ENCODE results near the gene AAK1.
"Not testable (repeated sequence)": the region's sequence is repeated elsewhere in the genome, so short reads cannot be mapped to it uniquely, and the experiment has no call there.

The AAK1 gene

DNA sequence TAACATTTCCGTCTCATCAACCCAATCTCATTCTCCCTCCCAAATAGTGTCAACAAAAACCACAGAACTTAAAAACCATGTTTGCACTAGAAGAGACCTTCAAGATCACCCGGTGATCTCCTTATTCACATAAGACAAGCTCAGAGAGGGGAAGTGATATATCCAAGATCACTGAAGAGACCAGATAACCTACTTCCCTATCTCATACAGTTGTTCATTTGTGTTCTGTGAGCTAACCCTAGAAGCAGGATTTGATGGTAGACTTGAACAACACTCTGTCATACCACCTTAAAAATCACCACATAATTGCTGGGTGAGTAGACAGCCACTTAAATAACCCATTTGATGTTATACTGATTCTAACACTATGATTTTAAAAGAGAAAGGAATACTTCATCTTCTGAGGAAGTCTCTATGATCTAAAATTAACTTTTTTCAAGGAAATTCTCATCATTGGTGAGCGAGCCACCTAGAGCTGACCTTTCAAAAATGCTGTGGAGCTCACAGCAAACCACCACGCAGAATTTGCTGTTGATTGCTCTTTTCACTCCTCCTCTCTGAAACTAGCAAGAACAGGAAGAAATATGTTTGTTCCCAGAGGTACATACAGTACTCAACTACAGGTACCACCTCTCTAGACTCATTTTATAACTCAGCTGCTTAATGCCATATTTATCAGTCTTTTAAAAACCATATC lies 15.1 kb downstream of the AAK1 start:
- H3K4me3 ChIP-seq: no peak overlapping the region
- H3K4me2 ChIP-seq: peak overlapping the region; percentile 42
- peaks cover 24% of the 10 kb centered on the region for H4K20me1 ChIP-seq
- no peak for TF ChIP-seq Cebpa-rat (IDR thresholded peaks at IDR 0.05)
- H3K36me3 ChIP-seq: peaks cover 41% of the 10 kb centered on the region
- no peak overlapping the region for H3K27ac ChIP-seq
- H3K9ac ChIP-seq: no peak overlapping the region
- peaks cover 35% of the 10 kb centered on the region for H3K4me1 ChIP-seq
- no peaks in the 10 kb centered on the region for H3K27me3 ChIP-seq
- H3K9me3 ChIP-seq: peaks cover 15% of the 10 kb centered on the region

DNA sequence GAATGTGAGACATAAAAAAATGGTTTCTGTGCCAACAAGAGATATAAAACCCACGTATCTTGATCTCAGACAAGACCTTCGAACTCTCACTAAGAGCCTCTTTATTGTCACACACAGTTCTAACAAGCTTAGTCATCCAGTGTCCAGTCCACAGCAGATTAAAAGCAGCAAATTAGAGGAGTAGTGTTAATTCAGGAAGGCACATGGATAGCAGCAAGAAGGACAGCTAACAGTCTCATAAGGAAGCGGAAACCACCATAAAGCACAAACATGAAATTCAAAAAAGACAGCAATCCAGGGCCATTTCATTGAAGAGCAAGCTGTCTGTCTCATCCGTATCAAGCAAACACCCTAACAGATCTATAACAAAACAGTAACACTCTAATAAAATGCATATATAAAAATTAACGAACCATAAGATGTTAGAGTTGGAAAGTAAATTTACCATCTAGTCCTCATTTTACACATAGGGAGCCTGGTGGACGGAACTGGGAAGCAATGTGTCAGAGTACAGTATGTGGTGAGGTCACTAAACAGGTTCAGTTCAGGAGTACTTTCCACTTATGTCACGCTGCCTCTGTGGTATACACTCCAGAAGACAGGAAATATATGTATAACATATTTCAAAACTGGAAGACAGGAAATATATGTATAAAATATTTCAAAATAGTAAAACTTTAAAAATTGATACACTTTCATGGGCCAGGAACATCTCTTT lies 18.3 kb downstream of the AAK1 start:
- Histone ChIP-seq H3K4me2 (no peak overlapping the region), H3K4me3 (no peak overlapping the region), H3K4me1 (peaks cover 41% of the 10 kb centered on the region), H3K36me3 (peaks cover 43% of the 10 kb centered on the region), H3K9ac (no peak overlapping the region), H3K9me3 (peaks cover 35% of the 10 kb centered on the region), H3K27ac (no peak overlapping the region), H4K20me1 (peaks cover 12% of the 10 kb centered on the region), H3K27me3 (no peaks in the 10 kb centered on the region)
- TF ChIP-seq Cebpa-rat (IDR thresholded peaks at IDR 0.05): no peak

GRCh38 chr2:69624611-69625010 lies 18.9 kb downstream of the AAK1 start:
- no peak for TF ChIP-seq Cebpa-rat (IDR thresholded peaks at IDR 0.05)
- peaks cover 48% of the 10 kb centered on the region for H3K4me1 ChIP-seq
- no peak overlapping the region for H3K27ac ChIP-seq
- no peak overlapping the region for H3K4me3 ChIP-seq
- H3K4me2 ChIP-seq: no peak overlapping the region
- H3K36me3 ChIP-seq: peaks cover 43% of the 10 kb centered on the region
- H3K27me3 ChIP-seq: no peaks in the 10 kb centered on the region
- peaks cover 18% of the 10 kb centered on the region for H4K20me1 ChIP-seq
- H3K9me3 ChIP-seq: peaks cover 35% of the 10 kb centered on the region
- H3K9ac ChIP-seq: no peak overlapping the region

DNA sequence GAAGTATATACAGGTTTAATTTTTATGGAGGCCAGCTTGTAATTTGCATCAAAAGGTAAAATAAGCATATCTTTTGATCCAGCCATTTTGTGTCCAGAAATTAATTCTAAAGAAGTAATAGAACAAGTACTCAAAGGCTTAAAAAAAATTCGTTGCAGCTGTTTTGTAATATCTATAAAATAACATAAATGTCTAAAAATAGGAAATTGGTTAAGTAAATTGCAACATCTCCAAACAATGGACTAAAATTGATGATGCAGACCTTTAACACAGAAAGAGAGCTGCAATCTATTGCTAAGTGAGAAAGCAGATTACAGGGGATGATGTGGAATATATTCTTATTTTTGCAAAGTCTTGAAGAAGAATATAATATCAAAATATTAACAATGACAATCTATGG lies 19.4 kb downstream of the AAK1 start:
- H3K9ac ChIP-seq: no peak overlapping the region
- H3K4me1 ChIP-seq: peaks cover 49% of the 10 kb centered on the region
- no peaks in the 10 kb centered on the region for H3K27me3 ChIP-seq
- no peak overlapping the region for H3K4me2 ChIP-seq
- peaks cover 43% of the 10 kb centered on the region for H3K36me3 ChIP-seq
- no peak overlapping the region for H3K27ac ChIP-seq
- H3K4me3 ChIP-seq: no peak overlapping the region
- peaks cover 19% of the 10 kb centered on the region for H4K20me1 ChIP-seq
- no peak for TF ChIP-seq Cebpa-rat (IDR thresholded peaks at IDR 0.05)
- peaks cover 35% of the 10 kb centered on the region for H3K9me3 ChIP-seq

- Histone ChIP-seq H3K4me2 (no peak overlapping the region), H3K4me3 (no peak overlapping the region), H3K36me3 (peaks cover 43% of the 10 kb centered on the region), H3K27me3 (no peaks in the 10 kb centered on the region), H3K27ac (no peak overlapping the region), H4K20me1 (peaks cover 13% of the 10 kb centered on the region), H3K9me3 (peaks cover 35% of the 10 kb centered on the region), H3K9ac (no peak overlapping the region), H3K4me1 (peaks cover 49% of the 10 kb centered on the region)
- no peak for TF ChIP-seq Cebpa-rat (IDR thresholded peaks at IDR 0.05)
Measured at GRCh38 chr2:69623236-69623635, 20.3 kb downstream of the AAK1 start.

- H3K27ac ChIP-seq, H3K9ac ChIP-seq, H3K4me3 ChIP-seq, H3K4me2 ChIP-seq, H3K27me3 ChIP-seq: not testable (repeated sequence)
- Histone ChIP-seq H3K36me3 (peaks cover 44% of the 10 kb centered on the region), H3K9me3 (peaks cover 35% of the 10 kb centered on the region), H3K4me1 (peaks cover 50% of the 10 kb centered on the region), H4K20me1 (peaks cover 13% of the 10 kb centered on the region)
Measured at GRCh38 chr2:69622805-69623204, 20.7 kb downstream of the AAK1 start.

- H3K9ac ChIP-seq, H3K27me3 ChIP-seq, H3K4me3 ChIP-seq: not testable (repeated sequence)
- Histone ChIP-seq H3K4me1 (peaks cover 57% of the 10 kb centered on the region), H4K20me1 (peaks cover 17% of the 10 kb centered on the region), H3K9me3 (peaks cover 33% of the 10 kb centered on the region), H3K27ac (peak overlapping the region; percentile 39; the same call in 1 of the 2 replicates), H3K36me3 (peaks cover 45% of the 10 kb centered on the region), H3K4me2 (peak overlapping the region; percentile 90)
Measured at GRCh38 chr2:69622017-69622540, 21.5 kb downstream of the AAK1 start.

DNA sequence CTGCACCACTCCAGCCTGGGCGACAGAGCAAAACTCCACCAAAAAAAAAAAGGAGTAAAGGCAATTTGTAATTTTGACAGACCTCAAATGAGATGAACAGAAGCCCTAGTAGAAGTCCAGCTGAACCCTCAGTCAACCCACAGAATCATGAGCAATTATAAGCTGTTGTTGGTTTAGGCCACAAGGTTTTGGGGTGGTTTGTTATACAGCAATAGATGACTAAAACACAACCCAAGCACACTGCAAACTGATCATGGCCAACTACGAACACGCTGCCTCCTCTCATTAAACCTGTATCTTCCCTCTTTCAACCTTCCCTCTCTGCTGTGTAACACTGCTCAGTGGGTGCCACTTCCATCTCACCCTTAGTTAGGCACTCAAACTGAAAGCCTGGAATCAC lies 22.1 kb downstream of the AAK1 start:
- Histone ChIP-seq H3K27ac (peak overlapping the region; percentile 65; the same call in 1 of the 2 replicates), H3K9ac (no peak overlapping the region), H3K27me3 (no peaks in the 10 kb centered on the region), H3K4me2 (peak overlapping the region; percentile 90), H3K4me1 (peaks cover 63% of the 10 kb centered on the region), H3K36me3 (peaks cover 50% of the 10 kb centered on the region), H3K4me3 (no peak overlapping the region), H4K20me1 (peaks cover 23% of the 10 kb centered on the region), H3K9me3 (peaks cover 35% of the 10 kb centered on the region)
- TF ChIP-seq Cebpa-rat (IDR thresholded peaks at IDR 0.05): no peak

GRCh38 chr2:69620870-69621269 lies 22.7 kb downstream of the AAK1 start:
- Histone ChIP-seq H3K27me3 (no peaks in the 10 kb centered on the region), H3K9me3 (peaks cover 38% of the 10 kb centered on the region), H3K9ac (no peak overlapping the region; the same call in 1 of the 2 replicates), H3K27ac (peak overlapping the region; percentile 65), H3K36me3 (peaks cover 56% of the 10 kb centered on the region), H3K4me3 (no peak overlapping the region), H3K4me2 (peak overlapping the region; percentile 90), H3K4me1 (peaks cover 63% of the 10 kb centered on the region), H4K20me1 (peaks cover 24% of the 10 kb centered on the region)
- TF ChIP-seq Cebpa-rat (IDR thresholded peaks at IDR 0.05): no peak

DNA sequence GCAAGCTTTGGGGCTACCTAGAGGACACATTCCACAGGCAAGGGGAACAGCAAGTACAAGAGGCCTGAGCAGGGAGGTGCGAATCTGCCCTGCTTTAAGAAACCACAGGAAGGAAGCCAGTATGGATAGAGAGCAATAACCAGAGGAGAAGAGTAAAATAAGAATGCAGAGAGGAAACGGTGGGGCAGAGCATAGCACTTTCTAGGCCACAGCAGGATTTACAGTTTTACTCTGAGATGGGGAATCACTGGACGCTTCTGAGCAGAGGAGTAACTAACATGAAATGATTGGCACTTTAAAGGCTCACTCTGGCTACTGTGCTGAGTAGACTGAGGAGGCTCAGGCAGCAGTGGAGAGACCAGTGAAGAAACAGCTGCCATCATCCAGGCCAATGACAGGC lies 23.8 kb downstream of the AAK1 start:
- peaks cover 58% of the 10 kb centered on the region for H3K4me1 ChIP-seq
- H3K9me3 ChIP-seq: peaks cover 49% of the 10 kb centered on the region
- H3K36me3 ChIP-seq: peaks cover 57% of the 10 kb centered on the region
- no peaks in the 10 kb centered on the region for H3K27me3 ChIP-seq
- H3K4me2 ChIP-seq: peak overlapping the region; percentile 90
- peak overlapping the region; percentile 57 for H3K9ac ChIP-seq
- H4K20me1 ChIP-seq: peaks cover 24% of the 10 kb centered on the region
- TF ChIP-seq Cebpa-rat (IDR thresholded peaks at IDR 0.05): no peak
- H3K4me3 ChIP-seq: peak overlapping the region; percentile 33; the same call in 1 of the 2 replicates
- H3K27ac ChIP-seq: peak overlapping the region; percentile 65
